IMR-90 (cell line): ENCODE data around the gene HES1. TPM values are rescaled to one million over a fixed set of nuclear protein-coding genes. Genes with fewer than 3 reads are reported as not detected.

Source experiments
- ATAC-seq: fragments of 200-7000 bp; cut with Tn5 transposase; 2 replicates; pipeline ENCODE4 v1.9.1; 2020; ENCODE audit warnings: low read depth, mild to moderate bottlenecking, moderate library complexity
- BruUV-seq: library from RNA; stranded (reverse); fragments of 400-500 nt; replicated peaks from 2 replicates; lab custom pipeline; 2021; lab: Mats Ljungman, UMichigan
- CTCF ChIA-PET: fragments of 300-600 bp; formaldehyde crosslinking; extraction: SDS; loops from one replicate; lab custom pipeline; 2021; ENCODE audit warnings: antibody characterized with exemption; lab: Yijun Ruan, JAX
- POLR2A ChIA-PET: fragments of 300-600 bp; sonication (Branson Sonifier 250); formaldehyde crosslinking; loops from one replicate; lab custom pipeline; 2022; ENCODE audit warnings: antibody characterized with exemption; ENCODE audit not compliant: unreplicated experiment; lab: Charles Lee
- DNase-seq: peaks from one replicate; pipeline ENCODE4 v3.0.0; 2013
- H2AFZ ChIP-seq: replicated peaks from 2 replicates; pipeline ENCODE3; 2013; ENCODE audit warnings: low read length, mild to moderate bottlenecking; ENCODE audit not compliant: poor library complexity
- H2AK5ac ChIP-seq: 2 replicates; pipeline ENCODE4 v1.6.1; 2013; ENCODE audit warnings: low read depth, low read length, inconsistent platforms
- H2AK9ac ChIP-seq: replicated peaks from 2 replicates; pipeline ENCODE3; 2013; ENCODE audit warnings: mild to moderate bottlenecking, low read depth, low read length, moderate library complexity; ENCODE audit not compliant: poor library complexity
- H2BK120ac ChIP-seq: 2 replicates; pipeline ENCODE4 v1.6.1; 2013; ENCODE audit warnings: low read depth, low read length, inconsistent platforms
- H2BK15ac ChIP-seq: 3 replicates; pipeline ENCODE4 v1.6.1; 2013; ENCODE audit warnings: low read depth, low read length, inconsistent platforms
- H2BK20ac ChIP-seq: 2 replicates; pipeline ENCODE4 v1.6.1; 2013; ENCODE audit warnings: low read depth, mild to moderate bottlenecking, inconsistent platforms, low read length, moderate library complexity
- H2BK5ac ChIP-seq: 2 replicates; pipeline ENCODE4 v1.6.1; 2013; ENCODE audit warnings: mild to moderate bottlenecking, low read depth, low read length, inconsistent platforms; ENCODE audit not compliant: poor library complexity, severe bottlenecking
- H3K14ac ChIP-seq: replicated peaks from 2 replicates; pipeline ENCODE4 v1.6.1; 2013; ENCODE audit warnings: low read depth, low read length, inconsistent platforms
- H3K18ac ChIP-seq: 2 replicates; pipeline ENCODE4 v1.6.1; 2013; ENCODE audit warnings: low read depth, low read length, control low read depth
- H3K23ac ChIP-seq: 2 replicates; pipeline ENCODE4 v1.6.1; 2013; ENCODE audit warnings: low read depth, low read length, inconsistent platforms
- H3K27ac ChIP-seq: 2 replicates; pipeline ENCODE4 v1.5.1; 2013; ENCODE audit warnings: mild to moderate bottlenecking, control low read depth, low read length; ENCODE audit not compliant: insufficient read depth
- H3K27me3 ChIP-seq: 2 replicates; pipeline ENCODE4 v1.6.1; 2013; ENCODE audit warnings: low read length; ENCODE audit not compliant: control insufficient read depth, insufficient read depth
- H3K36me3 ChIP-seq: 2 replicates; pipeline ENCODE4 v1.6.1; 2013; ENCODE audit warnings: low read length, mixed read lengths; ENCODE audit not compliant: control insufficient read depth, insufficient read depth
- H3K4ac ChIP-seq: 2 replicates; pipeline ENCODE4 v1.6.1; 2013; ENCODE audit warnings: low read depth, low read length, inconsistent platforms
- H3K4me1 ChIP-seq: 2 replicates; pipeline ENCODE4 v1.6.1; 2013; ENCODE audit warnings: low read length, mixed read lengths; ENCODE audit not compliant: control insufficient read depth, insufficient read depth
- H3K4me2 ChIP-seq: 2 replicates; pipeline ENCODE4 v1.6.1; 2013; ENCODE audit warnings: low read depth, mild to moderate bottlenecking, control low read depth, low read length, moderate library complexity
- H3K4me3 ChIP-seq: 2 replicates; pipeline ENCODE4 v1.5.1; 2013; ENCODE audit warnings: low read depth, mild to moderate bottlenecking, control low read depth, low read length, moderate library complexity; ENCODE audit not compliant: insufficient read depth
- H3K56ac ChIP-seq: 2 replicates; pipeline ENCODE4 v1.6.1; 2013; ENCODE audit warnings: low read length, inconsistent platforms; ENCODE audit not compliant: insufficient read depth; ENCODE audit errors: extremely low read depth
- H3K79me1 ChIP-seq, 2 experiments: 2 replicates each; pipeline ENCODE4 v1.6.1; 2013; ENCODE audit warnings: low read length in 2 of 2, inconsistent platforms in 1 of 2, low read depth in 1 of 2
- H3K9ac ChIP-seq: 2 replicates; pipeline ENCODE4 v1.6.1; 2013; ENCODE audit warnings: low read depth, low read length, control low read depth
- H3K9me1 ChIP-seq: 2 replicates; pipeline ENCODE4 v1.6.1; 2013; ENCODE audit warnings: low read length, inconsistent platforms; ENCODE audit not compliant: insufficient read depth
- H3K9me3 ChIP-seq: 2 replicates; pipeline ENCODE4 v1.6.1; 2013; ENCODE audit warnings: low read length; ENCODE audit not compliant: control insufficient read depth, insufficient read depth
- H4K20me1 ChIP-seq: 2 replicates; pipeline ENCODE4 v1.6.1; 2013; ENCODE audit warnings: low read length, inconsistent platforms; ENCODE audit not compliant: insufficient read depth
- H4K5ac ChIP-seq: 2 replicates; pipeline ENCODE4 v1.6.1; 2013; ENCODE audit warnings: mild to moderate bottlenecking, low read depth, low read length, control low read depth
- H4K8ac ChIP-seq, 2 experiments: 2 replicates each; pipeline ENCODE4 v1.6.1; 2013; ENCODE audit warnings: low read depth in 2 of 2, low read length in 2 of 2, control low read depth in 1 of 2, inconsistent platforms in 1 of 2
- H4K91ac ChIP-seq: 2 replicates; pipeline ENCODE4 v1.6.1; 2013; ENCODE audit warnings: low read depth, low read length, inconsistent platforms; ENCODE audit not compliant: insufficient read depth
- FOS ChIP-seq: fragments of 150-350 bp; IDR thresholded peaks from 2 replicates; pipeline ENCODE4 v1.6.1; 2016; ENCODE audit warnings: low read depth, low read length
- RAD21 ChIP-seq: IDR thresholded peaks from 2 replicates; pipeline ENCODE4 v1.6.1; 2012; ENCODE audit warnings: low read length, improper control_type of control experiment
- WGBS, 2 experiments: methylation state at CpG; one replicate each; pipeline versions ENCODE4 v1.1.5 to v1.1.7; 2013; ENCODE audit warnings: missing lambda C conversion rate in 2 of 2; ENCODE audit not compliant: insufficient read length in 1 of 2; ENCODE audit errors: extremely low coverage in 2 of 2; 5-methylcytosine and 5-hydroxymethylcytosine counted together
- dilution Hi-C: fragments of 300-500 bp; cut with HindIII; formaldehyde crosslinking; loops from one replicate; pipeline ENCODE4 v1.14.3; 2018; ENCODE audit warnings: low sequenced_read_pairs; ENCODE audit not compliant: unreplicated experiment
- in situ Hi-C: fragments of 300-500 bp; cut with MboI; formaldehyde crosslinking; loops from 3 replicates; pipeline ENCODE4 v1.14.3; 2019; ENCODE audit warnings: low sequenced_read_pairs, inconsistent platforms, mixed read lengths
- intact Hi-C: fragments of 100-400 bp; cut with micrococcal nuclease; formaldehyde crosslinking; loops from 2 replicates; pipeline ENCODE4 v1.10.0; 2022
- polyA plus RNA-seq, 3 experiments: library from polyadenylated mRNA; depleted of rRNA; stranded (reverse); fragments of >200 nt; gene quantifications; 2 replicates each; pipeline ENCODE4 v1.2.3, GENCODE V29; 2012; ENCODE audit warnings: low replicate concordance in 1 of 3
- total RNA-seq: library from RNA; depleted of rRNA; stranded (reverse); fragments of >200 nt; gene quantifications from 2 replicates; pipeline ENCODE4 v1.2.3, GENCODE V29; 2012

Gene HES1
- total and polyA plus RNA-seq, 2 of the 4 experiments (the other 2 are of a cell fraction), result 3.6 to 6.7 TPM

DNA sequence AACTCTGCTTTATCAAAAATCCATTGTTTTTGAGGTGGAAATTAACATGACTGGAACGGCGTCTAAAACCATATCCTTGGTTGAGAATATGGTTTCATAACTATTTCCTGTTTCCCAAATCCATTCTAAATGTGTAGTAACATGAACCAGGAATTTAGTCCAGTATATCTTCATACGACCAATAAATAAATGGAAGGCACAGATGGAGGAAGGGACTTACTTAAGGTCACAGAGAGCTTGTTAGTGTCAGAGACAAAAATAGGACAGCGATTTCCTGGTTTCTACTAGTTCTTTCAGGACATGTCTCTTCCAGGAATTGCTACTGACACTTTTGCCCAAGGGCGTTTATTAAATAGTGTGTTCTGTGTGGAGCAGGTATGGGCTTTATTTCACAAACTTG, 41.2 kb downstream of the HES1 start:
- Histone ChIP-seq H2BK5ac (no peak overlapping the region), H3K23ac (no peak overlapping the region), H2BK120ac (no peak overlapping the region), H3K14ac (no peak overlapping the region), H3K27me3 (peaks cover 45% of the 10 kb centered on the region), H3K18ac (no peak overlapping the region), H2BK20ac (no peak overlapping the region), H3K56ac (no peak overlapping the region), H2AFZ (no peak overlapping the region), H3K36me3 (no peaks in the 10 kb centered on the region), H3K4me2 (no peak overlapping the region), H3K4me3 (no peak overlapping the region), H3K9ac (no peak overlapping the region), H4K91ac (no peak overlapping the region), H4K20me1 (no peaks in the 10 kb centered on the region), H3K4me1 (no peaks in the 10 kb centered on the region; the same call in 1 of the 2 replicates), H3K9me3 (no peaks in the 10 kb centered on the region; the same call in 1 of the 2 replicates), H2AK5ac (no peak overlapping the region), H4K8ac (no peak overlapping the region), H3K79me1 (no peaks in the 10 kb centered on the region), H3K9me1 (no peaks in the 10 kb centered on the region), H4K5ac (no peak overlapping the region), H2BK15ac (no peak overlapping the region), H3K4ac (no peak overlapping the region), H2AK9ac (no peak overlapping the region), H3K27ac (no peak overlapping the region)
- dilution Hi-C loops, result no loop called here
- no TSS peak for BruUV-seq
- ATAC-seq (no peak), DNase-seq (no peak)
- in situ Hi-C loops, result no loop called here
- POLR2A ChIA-PET, result no interaction called here
- intact Hi-C loops, result no loop called here
- WGBS, 2 experiments, result 0% methylated on average over 1 of the region's 5 CpGs; no CpG with 5 or more reads in 1 of the 2 experiments
- no peak for TF ChIP-seq RAD21
- no peak for TF ChIP-seq FOS
- CTCF ChIA-PET, result no interaction called here
